ENCODE results near the gene NF2. TPM values are rescaled to one million over a fixed set of nuclear protein-coding genes. Genes with fewer than 3 reads are reported as not detected.

The NF2 gene
- 93.5 and 98.7 TPM in 2 replicates for total RNA-seq

DNA sequence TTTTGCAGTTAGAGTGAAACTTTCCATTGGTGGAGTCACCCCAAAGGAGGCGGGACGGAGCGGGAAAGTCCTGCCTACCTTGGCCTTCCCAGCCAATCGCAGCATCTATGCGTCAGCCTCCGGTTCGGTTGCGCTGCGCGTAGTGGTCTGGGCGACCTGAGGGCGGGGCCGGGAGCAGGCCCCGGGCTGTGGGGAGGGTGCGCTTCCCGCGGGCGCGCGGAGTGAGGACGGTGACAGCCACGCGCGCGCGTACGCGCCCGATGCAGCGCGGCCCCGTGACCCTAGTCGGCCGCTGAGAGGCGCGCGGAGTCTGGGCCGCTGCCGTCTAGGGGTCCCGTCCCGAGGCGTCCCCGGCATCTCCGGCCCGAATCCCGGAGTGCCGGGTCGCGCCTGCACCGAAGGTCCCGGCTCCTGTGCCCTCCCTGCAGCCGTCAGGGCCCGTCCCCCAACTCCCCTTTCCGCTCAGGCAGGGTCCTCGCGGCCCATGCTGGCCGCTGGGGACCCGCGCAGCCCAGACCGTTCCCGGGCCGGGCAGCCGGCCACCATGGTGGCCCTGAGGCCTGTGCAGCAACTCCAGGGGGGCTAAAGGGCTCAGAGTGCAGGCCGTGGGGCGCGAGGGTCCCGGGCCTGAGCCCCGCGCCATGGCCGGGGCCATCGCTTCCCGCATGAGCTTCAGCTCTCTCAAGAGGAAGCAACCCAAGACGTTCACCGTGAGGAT lies at the start of gene NF2:
TSS of gene NF2 (plus strand) at position 276 of the 718 bp plus-strand sequence. CDS start at position 642, 366 bp downstream.

DNA sequence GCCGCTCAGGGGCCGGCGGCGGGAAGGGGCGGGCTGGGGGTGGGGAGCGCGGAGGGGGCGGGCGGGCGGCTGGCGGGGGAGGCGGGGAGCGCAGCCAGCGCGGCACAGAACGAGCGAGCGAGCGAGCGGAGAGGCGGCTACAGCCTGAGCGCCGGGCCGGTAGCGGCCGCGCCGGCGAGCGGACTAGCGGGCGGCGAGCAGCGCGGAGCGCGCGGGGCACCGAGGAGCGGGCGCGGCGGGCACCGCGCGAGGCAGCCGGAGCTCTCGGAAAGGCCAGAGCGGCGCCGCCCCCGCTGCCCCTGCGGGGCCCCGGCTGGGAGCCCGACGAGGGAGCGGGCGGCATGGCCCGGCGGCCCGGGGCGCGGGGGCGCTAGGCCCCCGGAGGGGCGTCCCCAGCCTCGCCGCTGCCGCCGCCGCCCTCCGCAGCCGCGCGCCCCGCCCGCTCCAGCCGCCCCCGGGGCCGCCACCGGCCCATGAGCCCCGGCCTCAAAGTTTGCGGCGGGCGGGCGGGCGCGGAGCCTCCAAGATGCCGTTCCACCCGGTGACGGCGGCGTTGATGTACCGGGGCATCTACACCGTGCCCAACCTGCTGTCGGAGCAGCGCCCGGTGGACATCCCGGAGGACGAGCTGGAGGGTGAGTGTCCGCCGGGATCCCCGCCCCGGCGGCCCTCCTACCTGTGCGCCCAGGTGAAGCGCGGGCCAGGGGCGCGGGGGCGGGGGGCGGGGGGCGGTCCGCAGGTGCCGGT lies 116.6 kb downstream of the NF2 start, which contains the start of gene CABP7:
TSS of gene CABP7 (plus strand) at position 105 of the 747 bp plus-strand sequence. CDS start at position 527, 422 bp downstream.

Other genes with a start within 250 kb of the NF2 start
- 87.8 and 98.3 TPM in 2 replicates for gene AP1B1, start 215.1 kb upstream of the NF2 start, total RNA-seq
- not detected in 2 replicates for gene RFPL1, start 165.1 kb upstream of the NF2 start, total RNA-seq
- 0.56 and 0.63 TPM in 2 replicates for gene NEFH, start 123.4 kb upstream of the NF2 start, total RNA-seq
- gene THOC5, start 49.9 kb upstream of the NF2 start, total RNA-seq: 49.3 and 53.6 TPM in 2 replicates
- 30.9 and 32.5 TPM in 2 replicates for gene NIPSNAP1, start 22.5 kb upstream of the NF2 start, total RNA-seq
- under 0.01 TPM in 2 replicates for gene CABP7, start 116.4 kb downstream of the NF2 start, total RNA-seq
- 13.3 and 15.7 TPM in 2 replicates for gene ZMAT5, start 163.4 kb downstream of the NF2 start, total RNA-seq
- 74.5 and 89.1 TPM in 2 replicates for gene UQCR10, start 163.7 kb downstream of the NF2 start, total RNA-seq
- 24.3 and 28.2 TPM in 2 replicates for gene ASCC2, start 234.6 kb downstream of the NF2 start, total RNA-seq